NB4 (cell line): Measurements from ENCODE around the gene ADORA1.

Experiments used
- DNase-seq: peaks from one replicate; pipeline ENCODE4 v3.0.0; 2010; ENCODE audit warnings: low read depth
- H3K4me3 ChIP-seq: one replicate; pipeline ENCODE4 v1.5.1; 2011; ENCODE audit warnings: mild to moderate bottlenecking, low read depth, low read length, moderate library complexity
- MYC ChIP-seq: IDR thresholded peaks from 2 replicates; pipeline ENCODE4 v1.6.1; 2011; ENCODE audit warnings: low read depth, low read length
- POLR2A ChIP-seq: IDR thresholded peaks from 2 replicates; pipeline ENCODE4 v1.6.1; 2011; ENCODE audit warnings: mild to moderate bottlenecking; ENCODE audit not compliant: insufficient read length; ENCODE audit errors: extremely low read depth
- TF ChIP-seq, protein P1 (sequence below): IDR thresholded peaks from one replicate; pipeline ENCODE4 v1.5.1; 2012; ENCODE audit warnings: low read depth, low read length
- TF ChIP-seq, protein P2 (sequence below): IDR thresholded peaks from 2 replicates; pipeline ENCODE4 v1.6.1; 2011; ENCODE audit warnings: low read depth, low read length

ADORA1 gene

DNA sequence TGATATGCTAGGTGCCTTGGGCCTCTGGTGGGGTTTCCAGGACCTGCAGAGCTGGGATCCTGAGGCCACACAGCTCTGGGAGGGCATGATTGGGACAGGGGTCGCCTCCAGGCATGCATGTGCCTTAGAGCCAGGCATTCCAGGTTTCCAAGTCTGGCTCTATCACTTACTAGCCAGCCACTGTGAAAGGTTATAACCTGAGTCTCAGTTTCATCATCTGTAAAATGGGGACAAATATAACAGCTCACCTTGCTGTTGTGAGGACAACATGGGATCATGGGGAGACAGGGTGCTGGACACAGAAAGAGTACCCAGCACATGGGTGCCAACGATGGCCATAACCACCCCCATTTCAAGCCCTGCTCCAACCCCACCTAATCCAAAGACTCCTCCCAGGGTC is 56.3 kb downstream of the ADORA1 start:
- H3K4me3 ChIP-seq = no peak overlapping the region
- no peak for DNase-seq
- TF ChIP-seq POLR2A (no peak), MYC (no peak)
- TF ChIP-seq, protein P1, sequence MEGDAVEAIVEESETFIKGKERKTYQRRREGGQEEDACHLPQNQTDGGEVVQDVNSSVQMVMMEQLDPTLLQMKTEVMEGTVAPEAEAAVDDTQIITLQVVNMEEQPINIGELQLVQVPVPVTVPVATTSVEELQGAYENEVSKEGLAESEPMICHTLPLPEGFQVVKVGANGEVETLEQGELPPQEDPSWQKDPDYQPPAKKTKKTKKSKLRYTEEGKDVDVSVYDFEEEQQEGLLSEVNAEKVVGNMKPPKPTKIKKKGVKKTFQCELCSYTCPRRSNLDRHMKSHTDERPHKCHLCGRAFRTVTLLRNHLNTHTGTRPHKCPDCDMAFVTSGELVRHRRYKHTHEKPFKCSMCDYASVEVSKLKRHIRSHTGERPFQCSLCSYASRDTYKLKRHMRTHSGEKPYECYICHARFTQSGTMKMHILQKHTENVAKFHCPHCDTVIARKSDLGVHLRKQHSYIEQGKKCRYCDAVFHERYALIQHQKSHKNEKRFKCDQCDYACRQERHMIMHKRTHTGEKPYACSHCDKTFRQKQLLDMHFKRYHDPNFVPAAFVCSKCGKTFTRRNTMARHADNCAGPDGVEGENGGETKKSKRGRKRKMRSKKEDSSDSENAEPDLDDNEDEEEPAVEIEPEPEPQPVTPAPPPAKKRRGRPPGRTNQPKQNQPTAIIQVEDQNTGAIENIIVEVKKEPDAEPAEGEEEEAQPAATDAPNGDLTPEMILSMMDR = no peak
- TF ChIP-seq, protein P2, sequence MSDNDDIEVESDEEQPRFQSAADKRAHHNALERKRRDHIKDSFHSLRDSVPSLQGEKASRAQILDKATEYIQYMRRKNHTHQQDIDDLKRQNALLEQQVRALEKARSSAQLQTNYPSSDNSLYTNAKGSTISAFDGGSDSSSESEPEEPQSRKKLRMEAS = no peak

DNA sequence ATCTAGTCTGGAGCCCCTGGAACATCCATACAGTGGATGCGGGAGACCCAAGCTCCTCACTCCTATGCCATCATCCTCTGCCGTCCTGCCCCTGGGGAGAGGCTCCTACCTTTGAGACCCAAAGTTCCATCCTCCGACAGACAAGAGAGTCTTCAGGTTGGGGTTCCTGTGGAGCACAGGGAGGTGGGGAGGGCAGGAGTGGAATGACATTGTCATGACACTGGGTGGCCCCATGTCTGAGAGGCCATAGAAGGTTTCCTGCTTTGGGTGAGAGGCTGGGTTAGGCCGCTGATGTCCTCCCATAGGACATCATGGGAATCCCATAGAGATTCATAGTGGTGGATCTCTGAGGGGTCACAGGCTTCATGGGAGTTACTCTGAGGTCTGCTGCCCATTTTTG is 56.9 kb downstream of the ADORA1 start:
- TF ChIP-seq, protein P2 = no peak
- TF ChIP-seq, protein P1 = no peak
- no peak for TF ChIP-seq MYC
- no peak for TF ChIP-seq POLR2A
- DNase-seq = no peak
- H3K4me3 ChIP-seq = no peak overlapping the region

DNA sequence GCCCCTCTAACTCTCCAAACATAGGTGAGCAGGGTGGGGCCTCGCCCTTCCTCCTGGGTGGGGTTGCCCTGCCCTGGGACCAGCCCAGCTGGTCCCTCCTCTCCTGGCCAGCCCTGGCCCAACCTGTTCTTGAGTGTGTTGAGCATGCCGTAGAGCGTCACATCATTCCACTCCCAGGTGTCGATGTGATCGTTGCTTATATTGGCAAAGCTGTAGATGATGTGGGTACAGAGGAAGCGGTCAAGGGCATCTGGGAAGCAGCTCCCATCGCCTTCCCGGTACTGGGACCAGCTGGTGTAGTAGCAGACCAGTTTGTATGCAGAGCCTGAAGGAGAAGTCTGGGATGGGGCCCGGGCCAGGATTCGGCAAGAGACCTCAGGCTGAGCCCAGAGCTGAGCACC is 57.5 kb downstream of the ADORA1 start:
- no peak overlapping the region for H3K4me3 ChIP-seq
- TF ChIP-seq, protein P1 = no peak
- TF ChIP-seq POLR2A = no peak
- TF ChIP-seq, protein P2 = no peak
- no peak for TF ChIP-seq MYC
- DNase-seq = no peak

DNA sequence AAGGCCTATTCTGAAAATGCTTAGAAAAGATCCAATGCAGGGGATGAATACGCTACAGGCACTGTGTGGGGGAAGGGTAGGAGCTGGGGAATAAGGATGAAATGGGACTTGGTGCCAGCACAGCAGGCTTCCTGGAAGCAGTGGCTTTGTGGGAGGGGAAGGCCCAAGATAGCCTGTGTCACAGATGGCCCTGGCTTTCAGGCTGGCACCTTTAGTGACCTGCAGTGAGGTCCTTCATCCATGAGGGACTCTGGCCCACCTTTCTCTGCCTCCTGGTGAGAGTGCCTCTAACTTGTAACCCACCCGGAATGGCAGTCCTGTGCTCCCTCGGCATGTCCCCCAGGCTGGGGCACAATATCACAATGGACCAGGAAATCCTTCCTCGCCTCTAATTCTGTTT is 58.1 kb downstream of the ADORA1 start:
- TF ChIP-seq MYC = no peak
- no peak for TF ChIP-seq POLR2A
- TF ChIP-seq, protein P1 = no peak
- TF ChIP-seq, protein P2 = no peak
- DNase-seq = no peak
- H3K4me3 ChIP-seq = peak overlapping the region; percentile 30

DNA sequence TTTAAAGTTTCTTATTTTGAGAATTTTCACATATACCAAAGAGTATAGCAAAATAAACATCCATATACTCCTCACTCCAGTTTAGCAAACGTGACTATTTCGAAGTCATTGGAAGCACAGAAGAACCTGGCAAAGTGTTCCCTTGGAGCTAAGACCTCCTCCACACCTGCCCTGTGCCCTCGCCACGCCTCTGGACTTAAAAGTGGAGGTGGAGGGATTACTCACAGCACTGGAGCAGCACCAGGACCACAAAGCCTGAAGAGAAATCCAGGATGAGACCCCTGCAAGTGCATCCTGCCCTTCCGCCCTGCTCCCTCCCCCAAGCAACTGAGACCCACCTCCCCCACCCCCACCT is 58.5 kb downstream of the ADORA1 start:
- no peak for DNase-seq
- peak overlapping the region; percentile 39 for H3K4me3 ChIP-seq
- TF ChIP-seq, protein P2 = no peak
- TF ChIP-seq, protein P1 = no peak
- TF ChIP-seq MYC (no peak), POLR2A (no peak)
